ENCODE results near the gene TM9SF3.

- no peak for TF ChIP-seq CHD4 (IDR thresholded peaks at IDR 0.05; ENCODE audit: borderline replicate concordance)
- TF ChIP-seq PHF8 (IDR thresholded peaks at IDR 0.05; ENCODE audit: borderline replicate concordance, low read depth): no peak
- no peak for TF ChIP-seq POLR2A (IDR thresholded peaks at IDR 0.05; ENCODE audit: low read length)
- no peak for TF ChIP-seq CTCF (IDR thresholded peaks at IDR 0.05)
- no peak for TF ChIP-seq RNF2 (IDR thresholded peaks at IDR 0.05; ENCODE audit: borderline replicate concordance, low read depth)
- no peak for TF ChIP-seq RFX5 (IDR thresholded peaks at IDR 0.05)
- no peak for TF ChIP-seq JUNB (IDR thresholded peaks at IDR 0.05)
- no peak for TF ChIP-seq RCOR1 (IDR thresholded peaks at IDR 0.05; ENCODE audit: low read depth, low read length)
These were observed 81.4 kb downstream of the TM9SF3 start for GRCh38 chr10:96505150-96506136.
